Measurements from ENCODE around the gene YBX2. TPM values are rescaled to one million over a fixed set of nuclear protein-coding genes. Genes with fewer than 3 reads are reported as not detected.

The YBX2 gene
- polyA plus RNA-seq, 3 donors = 0.95 to 6.0 (median 2.2) TPM

DNA sequence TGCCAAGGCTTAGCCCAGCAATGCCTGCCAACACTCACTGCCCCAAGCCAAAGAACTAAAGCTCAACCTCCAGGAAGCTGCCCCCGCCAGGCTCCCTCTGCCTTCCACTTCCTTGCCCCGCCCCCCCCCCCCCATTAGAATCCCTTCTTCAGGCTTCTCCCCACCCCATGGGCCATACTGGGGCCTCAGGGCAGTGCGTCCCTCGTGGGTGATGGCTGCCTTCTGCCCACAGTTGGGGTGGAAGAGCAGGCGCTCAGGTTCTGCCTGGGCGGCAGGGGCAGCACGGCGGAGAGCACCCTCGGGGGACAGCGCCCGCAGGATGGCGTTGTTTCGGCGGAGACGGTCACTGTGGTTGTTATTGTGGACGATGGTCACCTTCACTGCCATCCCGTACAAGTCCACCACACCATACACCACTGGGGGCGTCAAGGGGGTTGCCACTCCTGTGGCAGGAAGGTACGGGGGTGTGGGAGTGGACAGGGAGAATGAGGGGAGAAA lies 30.6 kb upstream of the YBX2 start:
- 89 to 93% (median 90%) methylated on average over 17 to 19 of the region's 19 CpGs for WGBS, 3 donors

DNA sequence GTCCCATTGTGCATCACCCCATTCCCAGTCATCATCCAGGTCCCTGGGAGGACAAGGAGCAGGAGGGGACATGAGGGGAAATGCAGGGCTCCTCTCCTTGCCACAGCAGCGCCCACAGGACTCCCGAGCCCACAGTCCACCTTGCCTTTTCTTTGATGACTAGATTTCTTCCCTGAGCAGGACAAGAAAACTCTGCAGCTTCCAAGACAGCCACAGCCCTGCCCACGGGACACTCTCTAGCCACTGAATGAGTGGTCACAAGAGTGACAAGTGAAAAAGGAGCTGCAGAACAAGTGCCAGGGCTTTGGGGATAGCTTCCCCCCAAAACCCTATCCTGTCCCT lies 30.0 kb upstream of the YBX2 start:
- no peak overlapping the region for H3K27ac ChIP-seq (ENCODE audit: low read depth, low read length)
- 82 to 90% (median 83%) methylated on average over 3 of the region's 3 CpGs for WGBS, 3 donors

More for the DNA sequence above, 30.6 kb upstream of the YBX2 start:
- H3K27ac ChIP-seq (ENCODE audit: low read depth, low read length) = no peak overlapping the region

DNA sequence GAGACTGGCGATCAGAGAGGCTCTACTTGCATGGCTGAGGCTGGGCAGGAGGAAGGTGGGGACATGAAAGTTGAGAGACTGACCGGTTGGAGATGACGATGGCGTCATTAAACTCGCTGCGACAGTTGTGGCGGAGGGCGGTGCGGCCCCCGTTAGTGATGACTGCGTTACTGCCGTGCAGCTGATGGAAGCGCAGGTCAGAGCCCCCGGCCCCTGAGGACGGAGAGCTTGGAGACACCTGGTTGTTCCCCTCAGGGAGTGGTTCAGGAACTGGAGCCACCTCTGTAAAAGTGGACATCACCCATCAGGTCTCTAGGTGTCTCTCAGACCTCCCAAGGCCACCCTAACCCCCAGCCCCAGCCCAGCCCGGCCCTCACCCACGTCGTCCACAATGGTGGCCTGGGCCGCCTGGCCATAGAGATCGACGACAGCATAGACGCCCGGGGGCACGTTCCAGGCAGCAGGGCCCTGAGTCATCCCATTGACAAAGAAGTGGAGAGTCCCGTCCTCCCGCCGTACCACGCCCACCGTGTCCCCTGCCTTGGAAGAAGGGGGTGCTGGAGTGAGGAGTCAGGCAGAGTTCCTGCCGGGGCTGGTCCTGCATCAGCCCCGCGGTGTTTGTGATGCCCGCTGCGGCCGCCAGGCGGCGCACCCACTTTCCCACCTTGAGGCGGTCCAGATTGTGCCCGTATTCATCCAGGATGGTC lies 29.4 kb upstream of the YBX2 start:
- 63 to 66% (median 65%) methylated on average over 39 of the region's 39 CpGs for WGBS, 3 donors

DNA sequence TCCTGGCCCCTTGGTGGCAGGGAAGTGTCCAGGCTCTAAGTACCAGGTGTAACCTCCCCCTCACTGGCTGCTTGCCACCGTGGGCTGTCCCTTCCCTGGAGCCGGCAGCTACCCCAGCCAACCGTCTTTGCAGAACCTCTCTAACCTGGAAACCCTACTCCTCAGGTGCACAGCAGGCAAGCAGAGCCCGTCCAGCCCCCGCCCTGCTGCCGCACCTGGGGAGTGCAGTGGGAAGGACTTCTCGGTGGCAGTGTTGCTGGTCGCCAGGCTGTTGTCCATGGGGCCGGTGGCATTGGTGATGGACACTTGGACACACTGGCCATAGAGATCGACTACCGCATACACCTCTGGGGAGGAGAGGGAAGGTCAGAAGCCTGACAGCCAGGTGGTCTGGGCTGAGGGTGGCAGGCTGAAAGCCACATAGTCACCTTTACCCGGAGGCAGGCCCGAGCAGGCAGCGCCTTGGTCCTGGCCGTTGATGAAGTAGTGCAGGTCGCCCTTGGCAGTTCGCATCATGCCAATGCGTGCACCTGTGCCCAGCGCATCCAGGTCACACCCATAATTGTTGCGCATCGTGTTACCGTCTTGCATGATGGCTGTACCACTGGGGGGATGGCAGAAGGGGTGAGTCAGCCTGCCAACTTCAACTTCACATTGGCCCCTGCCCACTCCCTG lies 28.2 kb upstream of the YBX2 start:
- WGBS, 3 donors = 91 to 93% (median 93%) methylated on average over 22 of the region's 22 CpGs

More for the DNA sequence above, 29.4 kb upstream of the YBX2 start:
- no peak overlapping the region for H3K27ac ChIP-seq (ENCODE audit: low read depth, low read length)

DNA sequence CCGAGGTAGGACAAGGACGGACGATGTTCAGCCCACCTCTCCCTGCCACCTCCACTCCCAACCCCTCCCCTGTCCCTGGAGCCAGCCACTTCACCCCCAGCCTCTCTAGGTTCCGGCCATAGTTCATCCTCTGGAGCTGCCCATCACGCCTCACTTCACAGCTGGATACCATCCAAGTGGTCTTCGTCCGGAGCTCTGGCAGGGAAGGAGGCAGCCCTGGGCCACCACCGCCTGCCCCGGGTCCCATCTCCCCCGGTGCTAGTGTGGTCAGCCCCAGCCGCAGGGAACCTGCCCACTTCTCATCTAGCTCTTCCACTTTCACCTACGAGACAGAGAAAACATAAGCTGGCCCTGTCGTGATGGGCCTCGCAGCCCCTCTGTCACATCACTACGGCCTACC lies 27.0 kb upstream of the YBX2 start:
- H3K27ac ChIP-seq (ENCODE audit: low read depth, low read length) = no peak overlapping the region
- 88 to 93% (median 92%) methylated on average over 15 of the region's 15 CpGs for WGBS, 3 donors

More for the DNA sequence above, 28.2 kb upstream of the YBX2 start:
- no peak overlapping the region for H3K27ac ChIP-seq (ENCODE audit: low read depth, low read length)

DNA sequence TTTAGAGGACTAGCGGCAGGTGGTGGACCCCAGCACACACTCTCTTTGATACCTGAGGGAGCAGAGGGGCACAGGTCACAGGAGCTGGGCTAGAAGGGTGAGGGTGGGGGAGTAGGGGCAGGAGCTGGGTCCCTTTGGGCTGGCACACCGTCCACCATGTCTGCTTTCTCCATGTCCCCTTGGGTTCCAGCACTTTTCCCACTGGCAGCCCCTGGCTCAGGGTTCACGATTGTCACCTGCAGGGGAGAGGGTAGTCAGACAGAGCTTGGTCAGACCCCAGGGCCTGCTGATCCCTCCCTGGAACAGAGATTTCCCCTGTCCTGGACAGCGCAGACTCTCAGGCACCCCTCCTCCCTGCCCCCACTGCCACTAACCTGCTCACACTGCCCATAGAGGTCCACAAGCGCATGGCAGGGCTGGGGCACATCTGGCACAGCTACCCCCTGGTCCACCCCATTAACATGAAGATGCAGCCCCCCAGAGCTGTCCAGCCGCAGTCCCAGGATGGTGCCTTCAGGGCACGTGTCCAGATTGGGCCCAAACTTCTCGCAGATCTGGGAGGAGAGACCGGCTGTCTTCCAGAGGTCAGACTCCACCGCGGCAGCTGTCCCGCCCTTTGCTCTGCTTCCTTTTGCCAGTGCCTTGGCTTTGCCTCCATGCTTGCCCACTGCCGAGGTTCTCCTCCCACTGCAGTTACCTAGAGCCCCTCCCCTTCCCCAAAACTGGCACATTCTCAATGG lies 23.9 kb upstream of the YBX2 start:
- WGBS, 3 donors = 88 to 92% (median 92%) methylated on average over 11 to 13 of the region's 13 CpGs

DNA sequence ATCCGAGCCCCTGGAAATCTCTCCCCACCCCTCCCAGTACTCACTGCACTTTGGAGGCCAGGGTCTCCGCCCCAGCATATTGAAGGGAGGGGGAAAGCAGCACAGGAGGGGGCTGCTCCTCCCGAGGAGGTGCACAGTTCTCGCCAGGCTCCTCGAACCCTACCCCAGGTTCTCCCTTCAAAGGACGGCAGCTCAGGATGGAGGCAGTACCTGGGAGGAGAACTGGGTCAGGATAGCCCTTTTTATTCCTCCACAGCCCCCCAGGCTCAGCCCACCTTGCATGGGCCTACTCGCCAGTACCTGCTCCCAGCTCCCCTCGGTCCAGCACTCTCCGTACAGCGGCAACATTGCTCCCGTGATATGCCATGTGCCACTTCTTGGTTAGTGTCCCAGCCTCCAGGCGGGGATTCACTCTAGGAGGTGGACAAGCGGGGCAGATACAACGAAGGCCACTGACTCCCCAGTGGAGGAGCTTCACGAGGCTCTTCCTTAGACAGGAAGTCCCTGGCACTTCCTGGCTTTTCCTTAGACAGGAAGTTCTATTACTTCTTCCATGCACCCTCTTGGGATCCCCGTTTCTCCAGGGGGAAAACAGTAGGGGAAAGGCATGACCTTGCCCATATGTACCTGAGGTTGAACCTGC lies 22.8 kb upstream of the YBX2 start:
- WGBS, 3 donors = 80 to 87% (median 83%) methylated on average over 15 to 16 of the region's 16 CpGs
- no peak overlapping the region for H3K27ac ChIP-seq (ENCODE audit: low read depth, low read length)

More for the DNA sequence above, 23.9 kb upstream of the YBX2 start:
- H3K27ac ChIP-seq (ENCODE audit: low read depth, low read length) = no peak overlapping the region

DNA sequence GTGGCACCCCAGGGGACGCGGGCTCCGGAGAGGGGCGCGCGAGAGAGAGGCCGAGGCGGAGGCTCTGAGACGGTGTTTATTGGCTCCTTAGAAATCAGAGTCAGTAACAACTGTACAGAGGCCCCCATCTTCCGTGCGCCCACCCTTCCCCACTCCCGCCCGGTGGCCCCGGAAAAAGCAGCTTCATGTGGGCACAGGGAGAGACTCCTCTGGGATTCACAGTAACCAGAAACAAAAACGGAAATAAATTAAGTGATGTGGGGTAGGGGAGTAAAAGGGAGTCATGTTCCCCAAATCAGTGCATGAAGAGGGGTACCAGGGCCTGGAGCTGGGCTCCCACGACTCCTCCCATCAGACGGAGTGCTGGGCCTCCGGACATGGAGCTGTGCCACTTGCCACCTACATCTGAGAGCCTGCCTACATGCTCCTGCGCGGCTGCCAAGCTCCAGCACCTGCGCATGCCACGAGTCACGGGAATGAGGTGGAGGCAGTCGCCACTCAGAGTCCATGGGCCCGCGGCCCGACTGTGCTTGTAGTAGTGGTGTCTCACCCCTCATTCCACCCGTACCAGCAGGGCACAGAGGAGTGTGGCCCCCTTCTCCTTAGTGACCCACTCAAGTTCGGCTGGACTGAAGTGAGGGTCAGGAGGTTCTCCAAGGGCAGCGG lies 21.3 kb upstream of the YBX2 start:
- peak overlapping the region; percentile 3 for H3K27ac ChIP-seq (ENCODE audit: low read depth, low read length)
- 31 to 40% (median 39%) methylated on average over 30 of the region's 30 CpGs for WGBS, 3 donors

DNA sequence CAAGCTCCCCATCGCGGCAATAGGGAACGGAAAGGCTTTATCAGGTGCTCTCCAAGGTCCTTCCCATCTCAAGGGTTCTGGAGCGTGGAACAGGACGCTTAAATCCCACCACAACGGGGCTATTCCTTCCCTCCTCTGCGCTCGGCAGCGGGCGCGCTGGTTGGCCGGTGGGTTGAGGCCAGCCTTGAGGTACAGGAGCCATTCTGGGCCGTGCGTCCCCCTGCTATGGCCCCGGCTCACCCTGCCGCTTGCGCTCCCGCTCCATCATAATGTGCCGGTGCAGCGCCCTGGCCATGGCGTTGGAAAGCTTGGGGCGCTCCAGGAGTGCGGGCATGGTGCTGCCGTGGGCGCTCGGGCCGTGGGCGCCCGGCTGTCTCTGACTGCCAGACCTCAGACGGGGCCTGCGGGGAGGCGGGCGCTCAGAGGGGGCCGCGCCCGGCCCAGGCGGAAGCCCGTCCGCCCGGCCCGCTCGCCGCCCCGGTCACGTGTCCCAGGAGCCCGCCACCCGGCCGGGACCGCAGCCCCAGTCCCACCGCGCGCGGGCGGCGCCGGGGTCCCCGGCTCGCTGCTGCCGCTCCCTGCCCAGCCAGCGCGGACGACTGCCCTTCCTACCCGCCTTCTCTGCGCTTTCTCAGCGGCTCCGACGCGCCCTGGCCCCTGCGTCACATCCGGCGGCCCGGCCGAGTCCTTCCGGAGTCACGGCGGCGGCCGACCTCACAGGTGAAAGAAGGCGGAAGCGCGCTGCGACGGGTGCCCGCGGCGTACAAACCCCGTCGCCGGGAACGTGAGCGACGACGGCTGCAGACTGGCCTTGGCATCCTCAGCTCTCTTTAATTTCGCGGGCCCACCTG lies 20.5 kb upstream of the YBX2 start, which contains the start of gene GPS2:
Gene GPS2 (minus strand): TSS at position 642 of the 851 bp plus-strand sequence. CDS start 308 bp downstream, at position 334.
- WGBS, 3 donors = 0 to 1% (median 0%) methylated on average over 83 to 95 of the region's 95 CpGs
- H3K27ac ChIP-seq (ENCODE audit: low read depth, low read length) = peak within 1 kb of the TSS; percentile 3

DNA sequence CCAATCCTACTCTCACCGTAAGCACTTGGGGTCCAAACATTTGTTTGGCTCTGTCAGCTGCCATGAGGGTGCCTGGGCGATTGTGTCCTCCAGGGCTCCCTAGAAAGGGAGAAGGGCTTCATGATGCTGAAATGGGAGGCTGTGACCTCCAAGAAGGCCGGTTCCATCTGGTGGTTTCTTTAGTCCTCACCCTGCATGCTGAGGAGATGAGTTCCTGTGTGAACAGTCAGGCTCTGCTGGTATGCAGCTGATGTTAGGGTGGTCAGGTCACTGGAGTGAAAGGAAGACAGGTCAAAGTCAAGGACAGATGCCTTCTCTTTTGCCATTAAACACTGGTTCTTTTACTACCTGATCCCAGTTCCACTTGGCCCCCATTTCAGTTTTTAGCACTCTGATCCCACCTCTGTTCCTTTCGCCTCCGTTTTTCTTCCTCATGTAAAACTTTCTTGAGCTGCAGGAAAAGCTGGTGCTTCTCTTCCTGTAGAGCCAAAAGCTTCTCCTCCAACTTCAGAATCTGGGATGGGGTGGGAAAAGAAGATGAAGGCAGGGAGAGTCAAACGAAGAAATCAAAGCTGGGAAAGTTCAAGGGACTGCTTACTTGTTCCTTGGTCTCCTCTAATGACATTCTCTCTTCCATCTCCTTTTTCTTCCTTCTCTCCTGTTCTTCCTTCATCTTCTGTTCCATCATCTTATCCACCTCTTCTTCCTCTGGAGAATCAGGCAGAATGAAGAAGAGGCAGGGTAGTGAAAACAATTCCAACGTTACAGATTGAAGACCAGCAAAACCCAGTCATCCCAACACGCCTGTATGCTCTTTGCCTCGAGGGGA lies 19.7 kb upstream of the YBX2 start:
- WGBS, 3 donors = 45 to 51% (median 46%) methylated on average over 9 of the region's 9 CpGs
- no peak overlapping the region for H3K27ac ChIP-seq (ENCODE audit: low read depth, low read length)

DNA sequence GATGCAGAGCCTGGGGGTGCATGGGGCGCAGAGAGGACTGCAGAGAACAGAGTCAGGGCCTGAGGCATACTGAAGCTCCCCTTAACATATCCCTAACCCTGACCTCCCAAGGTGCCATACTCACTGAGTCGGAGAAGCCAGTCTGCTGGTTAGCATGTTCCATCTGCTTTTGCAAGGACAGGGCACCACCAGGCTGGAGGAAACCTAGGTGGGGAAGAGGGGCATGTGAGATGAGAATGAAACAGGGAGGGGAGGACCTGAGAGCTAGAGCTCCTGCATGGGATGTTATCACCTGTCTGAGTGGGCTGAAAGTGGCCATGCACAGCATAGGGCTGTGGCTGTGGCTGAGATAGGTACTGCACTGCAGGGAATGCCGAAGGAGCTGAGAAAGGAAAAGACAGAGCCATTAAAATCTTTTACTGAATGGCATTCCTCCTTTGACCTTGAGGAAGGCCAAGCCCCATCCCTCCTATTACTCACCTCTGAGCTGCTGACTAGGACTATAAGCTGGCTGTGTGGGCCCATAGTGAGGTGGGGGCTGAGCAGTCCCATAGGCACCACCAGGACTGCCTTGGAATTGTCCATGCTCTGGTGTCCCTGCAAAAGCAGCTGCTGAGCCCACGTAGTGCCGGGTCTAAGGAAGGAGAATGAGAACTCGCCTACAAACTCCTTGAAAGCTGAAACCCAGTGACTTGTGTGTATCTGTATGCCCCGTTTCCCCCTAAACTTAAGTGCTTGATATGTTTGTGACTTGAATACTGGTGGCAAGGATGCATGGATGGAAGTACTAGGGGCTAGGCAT lies 18.9 kb upstream of the YBX2 start:
- H3K27ac ChIP-seq (ENCODE audit: low read depth, low read length) = no peak overlapping the region
- 83 to 91% (median 86%) methylated on average over 7 of the region's 7 CpGs for WGBS, 3 donors

DNA sequence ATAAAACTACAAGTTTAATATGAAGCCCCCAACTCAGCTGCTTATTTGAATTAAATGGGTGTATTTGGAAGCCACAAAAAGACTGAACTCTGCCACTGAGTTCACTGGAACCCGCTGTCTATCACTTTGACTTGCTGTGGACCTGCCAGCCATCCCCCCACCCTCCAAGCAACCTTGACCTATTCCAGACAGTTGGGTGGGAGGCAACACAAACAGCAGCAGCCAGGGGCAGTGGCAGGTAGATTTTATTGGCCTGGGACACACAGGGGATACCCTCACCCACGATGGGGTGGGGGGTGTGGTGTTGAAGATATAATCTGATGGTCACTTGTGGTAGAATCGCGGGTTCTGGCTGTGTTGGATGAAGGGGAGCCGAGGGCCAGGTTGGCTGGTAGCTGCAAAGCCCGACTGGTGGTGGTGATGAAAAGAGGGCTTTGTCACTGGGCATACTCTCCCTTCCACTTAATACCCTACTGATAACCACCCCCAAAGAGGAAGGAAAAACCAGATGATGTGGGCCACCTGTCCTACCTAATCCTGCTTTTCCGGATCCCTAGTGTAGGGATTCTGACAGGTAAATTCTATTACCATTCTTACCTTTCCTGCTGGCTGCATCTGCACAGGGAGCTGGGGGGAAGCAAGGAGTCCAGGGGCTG lies 18.1 kb upstream of the YBX2 start:
- no peak overlapping the region for H3K27ac ChIP-seq (ENCODE audit: low read depth, low read length)
- WGBS, 3 donors = 78 to 80% (median 79%) methylated on average over 7 of the region's 7 CpGs

DNA sequence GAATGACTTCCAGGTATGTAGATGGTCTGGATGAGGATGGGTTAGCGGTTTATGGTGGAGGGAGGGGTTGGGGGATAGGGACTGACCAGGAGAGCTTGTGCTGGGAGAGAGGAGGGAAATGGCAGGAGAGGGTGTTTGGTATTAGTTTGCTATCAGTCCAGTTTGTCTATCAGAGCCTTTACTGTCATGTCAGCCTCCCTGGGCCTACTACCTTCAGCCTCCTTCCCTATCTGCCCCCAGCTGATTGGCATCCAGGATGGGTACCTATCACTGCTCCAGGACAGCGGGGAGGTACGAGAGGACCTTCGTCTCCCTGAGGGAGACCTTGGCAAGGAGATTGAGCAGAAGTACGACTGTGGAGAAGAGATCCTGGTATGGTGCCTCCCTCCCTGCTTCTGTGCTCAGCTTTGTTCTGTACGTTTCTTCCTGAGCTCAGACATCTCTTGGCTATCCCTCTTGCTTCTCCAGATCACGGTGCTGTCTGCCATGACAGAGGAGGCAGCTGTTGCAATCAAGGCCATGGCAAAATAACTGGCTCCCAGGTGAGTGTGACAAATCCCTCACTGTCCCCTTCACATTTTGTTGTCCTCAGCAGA lies 16.8 kb upstream of the YBX2 start:
- no peak overlapping the region for H3K27ac ChIP-seq (ENCODE audit: low read depth, low read length)
- WGBS, 3 donors = 72 to 83% (median 79%) methylated on average over 7 of the region's 7 CpGs

DNA sequence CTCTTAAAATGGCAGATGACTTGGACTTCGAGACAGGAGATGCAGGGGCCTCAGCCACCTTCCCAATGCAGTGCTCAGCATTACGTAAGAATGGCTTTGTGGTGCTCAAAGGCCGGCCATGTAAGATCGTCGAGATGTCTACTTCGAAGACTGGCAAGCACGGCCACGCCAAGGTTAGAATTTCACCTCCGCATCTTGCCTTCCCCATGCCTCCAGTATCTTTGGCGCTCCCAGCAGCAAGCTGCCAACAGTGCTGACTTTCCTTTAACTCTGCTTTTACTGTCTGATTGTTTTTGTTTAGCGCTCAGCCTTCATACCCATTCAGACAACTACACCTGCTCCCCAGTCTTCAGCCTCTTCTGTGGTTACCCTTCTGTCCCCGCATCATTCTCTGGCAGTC lies 15.2 kb upstream of the YBX2 start:
- no peak overlapping the region for H3K27ac ChIP-seq (ENCODE audit: low read depth, low read length)
- WGBS, 3 donors = 78 to 84% (median 81%) methylated on average over 12 of the region's 12 CpGs

All from adipose tissue (tissue), 3 donors.